HEK293 (cell line): ENCODE data around the gene ASCC1.

ENCODE experiments used
- CTCF ChIP-seq: fragments of 450-650 bp; formaldehyde crosslinking; IDR thresholded peaks from 2 replicates; pipeline ENCODE4 v1.5.1; 2016; ENCODE audit warnings: missing biosample characterization, missing genetic modification characterization
- KLF17 ChIP-seq: fragments of 450-650 bp; formaldehyde crosslinking; IDR thresholded peaks from 2 replicates; pipeline ENCODE4 v1.5.1; 2016; ENCODE audit warnings: missing biosample characterization, missing genetic modification characterization
- MYNN ChIP-seq: fragments of 450-650 bp; formaldehyde crosslinking; IDR thresholded peaks from 2 replicates; pipeline ENCODE4 v1.5.1; 2016; ENCODE audit warnings: missing biosample characterization, missing genetic modification characterization, borderline replicate concordance
- OSR2 ChIP-seq: fragments of 450-650 bp; formaldehyde crosslinking; IDR thresholded peaks from 2 replicates; pipeline ENCODE4 v1.5.1; 2016; ENCODE audit warnings: missing biosample characterization, missing genetic modification characterization
- REST ChIP-seq: fragments of 450-650 bp; formaldehyde crosslinking; IDR thresholded peaks from 2 replicates; pipeline ENCODE4 v1.5.1; 2016; ENCODE audit warnings: missing biosample characterization, missing genetic modification characterization
- SETDB1 ChIP-seq: IDR thresholded peaks from one replicate; pipeline ENCODE4 v1.6.1; 2017; ENCODE audit warnings: mild to moderate bottlenecking, low read length, moderate library complexity, mixed read lengths; ENCODE audit not compliant: insufficient read length
- ZFP37 ChIP-seq: fragments of 450-650 bp; formaldehyde crosslinking; IDR thresholded peaks from 2 replicates; pipeline ENCODE4 v1.5.1; 2016; ENCODE audit warnings: missing biosample characterization, missing genetic modification characterization
- ZNF133 ChIP-seq: fragments of 450-650 bp; formaldehyde crosslinking; IDR thresholded peaks from 2 replicates; pipeline ENCODE4 v1.5.1; 2016; ENCODE audit warnings: missing biosample characterization, missing genetic modification characterization
- ZNF155 ChIP-seq: fragments of 450-650 bp; formaldehyde crosslinking; IDR thresholded peaks from 2 replicates; pipeline ENCODE4 v1.5.1; 2016; ENCODE audit warnings: missing biosample characterization, missing genetic modification characterization
- ZNF16 ChIP-seq: fragments of 450-650 bp; formaldehyde crosslinking; IDR thresholded peaks from 2 replicates; pipeline ENCODE4 v1.5.1; 2016; ENCODE audit warnings: low read depth, missing biosample characterization, missing genetic modification characterization
- ZNF214 ChIP-seq: fragments of 450-650 bp; formaldehyde crosslinking; IDR thresholded peaks from 2 replicates; pipeline ENCODE4 v1.5.1; 2017; ENCODE audit warnings: missing biosample characterization, mild to moderate bottlenecking, missing genetic modification characterization, borderline replicate concordance
- ZNF24 ChIP-seq: fragments of 450-650 bp; formaldehyde crosslinking; IDR thresholded peaks from 2 replicates; pipeline ENCODE4 v1.5.1; 2016; ENCODE audit warnings: missing biosample characterization, missing genetic modification characterization
- ZNF280C ChIP-seq: fragments of 450-650 bp; formaldehyde crosslinking; IDR thresholded peaks from 2 replicates; pipeline ENCODE4 v1.5.1; 2016; ENCODE audit warnings: missing biosample characterization, missing genetic modification characterization
- ZNF488 ChIP-seq: fragments of 450-650 bp; formaldehyde crosslinking; IDR thresholded peaks from 2 replicates; pipeline ENCODE4 v1.5.1; 2016; ENCODE audit warnings: missing biosample characterization, missing genetic modification characterization
- ZNF513 ChIP-seq: fragments of 450-650 bp; IDR thresholded peaks from 2 replicates; pipeline ENCODE4 v1.5.1; 2018; ENCODE audit warnings: missing biosample characterization, missing genetic modification characterization
- ZNF529 ChIP-seq: fragments of 450-650 bp; formaldehyde crosslinking; IDR thresholded peaks from 2 replicates; pipeline ENCODE4 v1.5.1; 2017; ENCODE audit warnings: missing genetic modification characterization, missing biosample characterization; ENCODE audit not compliant: insufficient replicate concordance
- ZNF558 ChIP-seq: fragments of 450-650 bp; formaldehyde crosslinking; IDR thresholded peaks from 2 replicates; pipeline ENCODE4 v1.5.1; 2016; ENCODE audit warnings: missing biosample characterization, missing genetic modification characterization
- ZNF560 ChIP-seq: fragments of 450-650 bp; formaldehyde crosslinking; IDR thresholded peaks from 2 replicates; pipeline ENCODE4 v1.5.1; 2017; ENCODE audit warnings: missing biosample characterization, missing genetic modification characterization, borderline replicate concordance
- ZNF571 ChIP-seq: fragments of 450-650 bp; formaldehyde crosslinking; IDR thresholded peaks from 2 replicates; pipeline ENCODE4 v1.5.0; 2017; ENCODE audit warnings: missing biosample characterization, missing genetic modification characterization
- ZNF610 ChIP-seq: fragments of 450-650 bp; formaldehyde crosslinking; IDR thresholded peaks from 2 replicates; pipeline ENCODE4 v1.5.1; 2016; ENCODE audit warnings: missing biosample characterization, missing genetic modification characterization, borderline replicate concordance
- ZNF639 ChIP-seq: fragments of 450-650 bp; formaldehyde crosslinking; IDR thresholded peaks from 2 replicates; pipeline ENCODE4 v1.5.1; 2016; ENCODE audit warnings: missing biosample characterization, missing genetic modification characterization
- ZNF768 ChIP-seq: fragments of 450-650 bp; formaldehyde crosslinking; IDR thresholded peaks from 2 replicates; pipeline ENCODE4 v1.5.1; 2018; ENCODE audit warnings: missing biosample characterization, mild to moderate bottlenecking, missing genetic modification characterization
- ZNF843 ChIP-seq: fragments of 450-650 bp; formaldehyde crosslinking; IDR thresholded peaks from 2 replicates; pipeline ENCODE4 v1.5.1; 2016; ENCODE audit warnings: missing biosample characterization, missing genetic modification characterization
- ZSCAN5A ChIP-seq: fragments of 450-650 bp; formaldehyde crosslinking; IDR thresholded peaks from 2 replicates; pipeline ENCODE4 v1.5.1; 2016; ENCODE audit warnings: missing biosample characterization, missing genetic modification characterization

Gene ASCC1

GRCh38 chr10:72173619-72174296 lies 42.3 kb downstream of the ASCC1 start (continued):
- TF ChIP-seq ZFP37 (tag by site-specific recombination) (peak; percentile 18; the same call in 1 of the 2 replicates), ZNF768 (no peak), ZNF24 (tag by site-specific recombination) (peak; percentile 89), MYNN (no peak), ZNF639 (peak; percentile 69; the same call in 1 of the 2 replicates), CTCF (tag by site-specific recombination) (no peak), OSR2 (peak; percentile 84), SETDB1 (peak; percentile 13), ZNF280C (no peak), ZNF513 (tag by site-specific recombination) (peak; percentile 25; the same call in 1 of the 2 replicates), ZNF155 (tag by site-specific recombination) (no peak), REST (tag by site-specific recombination) (no peak), ZNF133 (tag by site-specific recombination) (no peak), ZNF488 (tag by site-specific recombination) (0 out of 2 replicates have a peak, but pooled peaks have one; percentile 48), ZSCAN5A (tag by site-specific recombination) (no peak), ZNF571 (tag by site-specific recombination) (no peak), KLF17 (tag by site-specific recombination) (no peak), ZNF529 (tag by site-specific recombination) (no peak), ZNF560 (tag by site-specific recombination) (no peak), ZNF214 (tag by site-specific recombination) (no peak), ZNF610 (tag by site-specific recombination) (0 out of 2 replicates have a peak, but pooled peaks have one; percentile 45), ZNF16 (tag by site-specific recombination) (no peak), ZNF843 (tag by site-specific recombination) (peak; percentile 92), ZNF558 (tag by site-specific recombination) (0 out of 2 replicates have a peak, but pooled peaks have one; percentile 28)
